ENCODE measurements around the gene PNPLA7.

Gene PNPLA7

GRCh38 chr9:137429974-137430722, 120.1 kb downstream of the PNPLA7 start:
- H3K36me3 ChIP-seq (ENCODE audit: control insufficient read depth in 2 of 2, insufficient read depth in 1 of 2, low read length in 2 of 2): no peaks in the 10 kb centered on the region; a peak in 1 of 3 replicates
- ChIA-PET POLR2A (interaction anchor here (1.0 kb wide), 1 partner anchor 229 kb away, joined by 3 read pairs; the partner anchor contains the start of gene TPRN), CTCF (interaction anchor here (1.0 to 2.8 kb wide), 2 partner anchors 15 to 143 kb away, joined by 3 to 13 read pairs; no protein-coding TSS in a partner anchor)
- no peak overlapping the region for H3K4me3 ChIP-seq (ENCODE audit: low read depth, low read length)
- H3K27ac ChIP-seq (ENCODE audit: extremely low read depth, low read depth, low read length): no peak overlapping the region
- no peaks in the 10 kb centered on the region for H3K4me1 ChIP-seq (ENCODE audit: control insufficient read depth, insufficient read depth, low read length)
- no peaks in the 10 kb centered on the region for H3K9me3 ChIP-seq (ENCODE audit: control insufficient read depth, insufficient read depth, low read depth, low read length)
- TF ChIP-seq ZNF248 (tag by site-specific recombination; IDR thresholded peaks at IDR 0.05): no peak
- TF ChIP-seq ZNF707 (tag by site-specific recombination; IDR thresholded peaks at IDR 0.05): no peak
- no peak for TF ChIP-seq PRDM4 (tag by site-specific recombination; IDR thresholded peaks at IDR 0.05)
- TF ChIP-seq ZNF530 (tag by site-specific recombination; IDR thresholded peaks at IDR 0.05; ENCODE audit: low read depth): no peak
- no peak for TF ChIP-seq SP2 (tag by site-specific recombination; IDR thresholded peaks at IDR 0.05)
- TF ChIP-seq ZNF513 (tag by site-specific recombination; IDR thresholded peaks at IDR 0.05): no peak
- no peak for TF ChIP-seq TRIM28 (IDR thresholded peaks at IDR 0.05; ENCODE audit: borderline replicate concordance, low read length)
- no peak for TF ChIP-seq ZSCAN23 (tag by site-specific recombination; IDR thresholded peaks at IDR 0.05)
- TF ChIP-seq ZNF148 (tag by site-specific recombination; IDR thresholded peaks at IDR 0.05; ENCODE audit: borderline replicate concordance): no peak
- no peak for TF ChIP-seq GLI2 (tag by site-specific recombination; IDR thresholded peaks at IDR 0.05; ENCODE audit: borderline replicate concordance, low read depth)
- TF ChIP-seq ZNF140 (tag by site-specific recombination; IDR thresholded peaks at IDR 0.05): no peak
- TF ChIP-seq ZNF112 (tag by site-specific recombination; IDR thresholded peaks at IDR 0.05): no peak
- no peak for TF ChIP-seq ZEB2 (tag by site-specific recombination; IDR thresholded peaks at IDR 0.05)
- no peak for TF ChIP-seq SP7 (tag by site-specific recombination; IDR thresholded peaks at IDR 0.05)
- TF ChIP-seq HOXA7 (CRISPR knock-in tag; IDR thresholded peaks at IDR 0.05; ENCODE audit: borderline replicate concordance): no peak
- no peak for TF ChIP-seq ZNF585B (tag by site-specific recombination; IDR thresholded peaks at IDR 0.05)
- peak; percentile 30; the same call in 1 of the 2 replicates for TF ChIP-seq GLIS1 (tag by site-specific recombination; IDR thresholded peaks at IDR 0.05)
- no peak for TF ChIP-seq ZNF645 (tag by site-specific recombination; IDR thresholded peaks at IDR 0.05)
- no peak for TF ChIP-seq ZSCAN18 (tag by site-specific recombination; IDR thresholded peaks at IDR 0.05)
- no peak for TF ChIP-seq ZNF701 (tag by site-specific recombination; IDR thresholded peaks at IDR 0.05)
- peak; percentile 75; the same call in 1 of the 2 replicates for TF ChIP-seq ZNF223 (tag by site-specific recombination; IDR thresholded peaks at IDR 0.05)
- TF ChIP-seq ZNF366 (tag by site-specific recombination; conservative IDR thresholded peaks at IDR 0.05): no peak
- no peak for TF ChIP-seq ZNF843 (tag by site-specific recombination; IDR thresholded peaks at IDR 0.05)
- TF ChIP-seq ZNF600 (tag by site-specific recombination; IDR thresholded peaks at IDR 0.05): no peak
- TF ChIP-seq KLF17 (tag by site-specific recombination; IDR thresholded peaks at IDR 0.05): no peak
- TF ChIP-seq KLF9 (tag by site-specific recombination; IDR thresholded peaks at IDR 0.05; ENCODE audit: low read depth): peak; percentile 96
- no peak for TF ChIP-seq ZBTB44 (tag by site-specific recombination; IDR thresholded peaks at IDR 0.05)

All from HEK293 (cell line).